GM12878 (cell line): ENCODE measurements around the gene ZNF385D. TPM values are rescaled to one million over a fixed set of nuclear protein-coding genes. Genes with fewer than 3 reads are reported as not detected.

Experiments
- ATAC-seq: fragments of 200-7000 bp; cut with Tn5 transposase; 3 replicates; pipeline ENCODE4 v1.9.1; 2020; ENCODE audit warnings: mild to moderate bottlenecking, moderate library complexity
- BruUV-seq: library from RNA; stranded (reverse); fragments of 400-500 nt; replicated peaks from 2 replicates; lab custom pipeline; 2021; lab: Mats Ljungman, UMichigan
- CTCF ChIA-PET: fragments of 300-600 bp; sonication (Branson Sonifier 250); formaldehyde crosslinking; extraction: SDS; loops from one replicate; lab custom pipeline; 2021; ENCODE audit warnings: inconsistent platforms; lab: Yijun Ruan, JAX
- POLR2A ChIA-PET: fragments of 350-600 bp; formaldehyde crosslinking; extraction: SDS; loops from one replicate; lab custom pipeline; 2021; ENCODE audit warnings: inconsistent platforms; lab: Charles Lee
- RAD21 ChIA-PET: fragments of 300-600 bp; sonication (Branson Sonifier 250); formaldehyde crosslinking; loops from one replicate; lab custom pipeline; 2023; ENCODE audit warnings: antibody characterized with exemption; ENCODE audit not compliant: unreplicated experiment; lab: Charles Lee
- SMC1A ChIA-PET: fragments of 300-600 bp; sonication (Branson Sonifier 250); formaldehyde crosslinking; loops from one replicate; lab custom pipeline; 2023; ENCODE audit not compliant: unreplicated experiment, uncharacterized antibody; lab: Charles Lee
- DNase-seq: peaks from one replicate; pipeline ENCODE4 v3.0.0-alpha.2; 2011; ENCODE audit warnings: low read depth, low spot score
- FAIRE-seq: peaks from 3 replicates; lab custom pipeline; 2011; peaks lifted over from hg19 to GRCh38; lab: Jason Lieb, UNC
- H2AFZ ChIP-seq: 2 replicates; pipeline ENCODE4 v1.6.0; 2011; ENCODE audit warnings: low read depth, low read length, control low read depth; ENCODE audit not compliant: control insufficient read depth
- H3K27ac ChIP-seq: 2 replicates; pipeline ENCODE4 v1.5.1; 2011; ENCODE audit warnings: control low read depth; ENCODE audit not compliant: control insufficient read depth, insufficient read depth
- H3K27me3 ChIP-seq, 2 experiments: replicated peaks in 1 of 2; 2 replicates each; pipeline versions ENCODE4 v1.6.0 to v1.6.1; 2011; ENCODE audit warnings: low read length in 1 of 2; ENCODE audit not compliant: control insufficient read depth in 2 of 2, insufficient read depth in 2 of 2
- H3K36me3 ChIP-seq, 2 experiments: 2 replicates each; pipeline ENCODE4 v1.5.1; 2011; ENCODE audit warnings: low read length in 1 of 2; ENCODE audit not compliant: control insufficient read depth in 2 of 2, insufficient read depth in 2 of 2
- H3K4me1 ChIP-seq: 2 replicates; pipeline ENCODE4 v1.6.1; 2011; ENCODE audit warnings: mild to moderate bottlenecking, low read length, moderate library complexity, mixed read lengths; ENCODE audit not compliant: control insufficient read depth, insufficient read depth
- H3K4me2 ChIP-seq: 2 replicates; pipeline ENCODE4 v1.6.0; 2011; ENCODE audit warnings: control low read depth; ENCODE audit not compliant: control insufficient read depth, insufficient read depth
- H3K4me3 ChIP-seq: fragments of 200-600 bp; sonication (generic); 2 replicates; pipeline ENCODE4 v1.5.1; 2016
- H3K79me2 ChIP-seq: 2 replicates; pipeline ENCODE4 v1.6.0; 2011; ENCODE audit warnings: low read length; ENCODE audit not compliant: control insufficient read depth, insufficient read depth
- H3K9ac ChIP-seq: 2 replicates; pipeline ENCODE4 v1.8.0; 2011; ENCODE audit warnings: low read length, control low read depth, mixed read lengths; ENCODE audit not compliant: control insufficient read depth, insufficient read depth
- H3K9me3 ChIP-seq: replicated peaks from 3 replicates; pipeline ENCODE4 v1.5.1; 2011; ENCODE audit warnings: mild to moderate bottlenecking, low read length; ENCODE audit not compliant: control insufficient read depth, insufficient read depth
- H4K20me1 ChIP-seq: 2 replicates; pipeline ENCODE4 v1.6.0; 2011; ENCODE audit not compliant: control insufficient read depth, insufficient read depth
- BACH1 ChIP-seq: fragments of 450-650 bp; IDR thresholded peaks from 2 replicates; pipeline ENCODE4 v1.6.1; 2017; ENCODE audit warnings: mild to moderate bottlenecking, borderline replicate concordance
- BHLHE40 ChIP-seq, 2 experiments: fragments of 450-650 bp in 1 of 2; IDR thresholded peaks; 2 replicates each; pipeline ENCODE4 v1.6.1; 2011 to 2017; ENCODE audit warnings: low read depth in 2 of 2, borderline replicate concordance in 1 of 2, improper control_type of control experiment in 1 of 2, low read length in 1 of 2, mild to moderate bottlenecking in 1 of 2
- CEBPZ ChIP-seq: fragments of 150-350 bp; IDR thresholded peaks from 2 replicates; pipeline ENCODE4 v1.6.1; 2016; ENCODE audit warnings: low read depth, low read length
- CHD1 ChIP-seq: IDR thresholded peaks from 2 replicates; pipeline ENCODE4 v1.6.1; 2012; ENCODE audit warnings: low read depth, low read length, improper control_type of control experiment
- CTCF ChIP-seq, 3 experiments: IDR thresholded peaks in 2 of 3; conservative IDR thresholded peaks in 1 of 3; 2 replicates each; pipeline ENCODE4 v1.5.1; 2011; ENCODE audit warnings: low read depth in 3 of 3, low read length in 3 of 3, mild to moderate bottlenecking in 3 of 3, control low read depth in 2 of 3, moderate library complexity in 2 of 3, inconsistent platforms in 1 of 3, mixed read lengths in 1 of 3; ENCODE audit not compliant: control insufficient read depth in 2 of 3, insufficient read depth in 1 of 3; ENCODE audit errors: extremely low read depth in 1 of 3
- ETV6 ChIP-seq, 2 experiments: fragments of 450-650 bp in 1 of 2; IDR thresholded peaks in 1 of 2; conservative IDR thresholded peaks in 1 of 2; 2 replicates each; pipeline ENCODE4 v1.6.1; 2014; ENCODE audit warnings: antibody characterized with exemption in 1 of 2, borderline replicate concordance in 1 of 2, low read depth in 1 of 2, mild to moderate bottlenecking in 1 of 2, moderate library complexity in 1 of 2
- PRDM15 ChIP-seq: fragments of 450-650 bp; formaldehyde crosslinking; IDR thresholded peaks from 2 replicates; pipeline ENCODE4 v1.4.0; 2020; ENCODE audit warnings: mild to moderate bottlenecking, moderate library complexity
- RAD21 ChIP-seq: IDR thresholded peaks from 2 replicates; pipeline ENCODE4 v1.6.1; 2011; ENCODE audit warnings: mild to moderate bottlenecking, low read depth, low read length, moderate library complexity; ENCODE audit not compliant: insufficient read depth
- RCOR1 ChIP-seq: conservative IDR thresholded peaks from 2 replicates; pipeline ENCODE4 v1.6.1; 2012; ENCODE audit warnings: low read depth, low read length, improper control_type of control experiment
- STAT1 ChIP-seq: fragments of 450-650 bp; conservative IDR thresholded peaks from 2 replicates; pipeline ENCODE4 v1.6.1; 2014; ENCODE audit warnings: antibody characterized with exemption, mild to moderate bottlenecking
- WGBS: methylation state at CpG from one replicate; pipeline ENCODE4 v1.1.6; 2016; ENCODE audit warnings: low lambda C conversion rate; ENCODE audit not compliant: insufficient replicate concordance, insufficient coverage; ENCODE audit errors: missing lambda C conversion rate; 5-methylcytosine and 5-hydroxymethylcytosine counted together
- in situ Hi-C: fragments of 300-500 bp; cut with MboI; formaldehyde crosslinking; loops from 9 replicates; pipeline ENCODE4 v1.14.3; 2018; ENCODE audit warnings: mixed read lengths
- intact Hi-C: fragments of 100-400 bp; cut with micrococcal nuclease; formaldehyde crosslinking; loops from one replicate; pipeline ENCODE4 v1.14.2; 2022; ENCODE audit not compliant: unreplicated experiment
- polyA plus RNA-seq, 11 experiments: library from polyadenylated mRNA; depleted of rRNA in 4 of 11; unstranded in 6 of 11; stranded (reverse) in 5 of 11; fragments of >200 nt; fragmentation: Nextera tagmentation in 4 of 11; fragmentation: Illumina TruSeq in 1 of 11; extraction: Ambion mirVana in 4 of 11; extraction: Trizol in 1 of 11; gene quantifications; 1 replicate in 1 of 11; 2 replicates in 10 of 11; pipeline versions ENCODE4 v1.2.1 to v1.2.3, GENCODE V29; 2011 to 2016; ENCODE audit warnings: inconsistent platforms in 2 of 11, missing spikeins in 2 of 11, low read depth in 1 of 11
- total RNA-seq, 4 experiments: library from RNA; depleted of rRNA in 3 of 4; stranded (reverse); fragments of >200 nt in 3 of 4; fragmentation: Illumina TruSeq in 1 of 4; extraction: Trizol in 1 of 4; gene quantifications; 2 replicates each; pipeline versions ENCODE4 v1.2.1 to v1.2.3, GENCODE V29; 2013 to 2021

The ZNF385D gene
- total and polyA plus RNA-seq, 10 of the 15 experiments (the other 5 are each of a cell fraction or from before 2014, with no cell fraction given), result 0.01 to 0.62 (median 0.18) TPM; not detected in 5

- TF ChIP-seq RCOR1, result no peak
These were observed 317.3 kb downstream of the ZNF385D start (continued) for GRCh38 chr3:21433751-21434150.

- H4K20me1 ChIP-seq, result no peaks in the 10 kb centered on the region
- intact Hi-C loops, result no loop called here
- no peak overlapping the region for H3K4me3 ChIP-seq
- RAD21 ChIA-PET, result interaction anchor here (1.5 kb wide), 1 partner anchor 16 kb away, joined by 4 read pairs; no protein-coding TSS in a partner anchor
- no TSS peak for BruUV-seq
- no peak overlapping the region for H3K9ac ChIP-seq
- in situ Hi-C loops, result no loop called here
- ATAC-seq (no peak), FAIRE-seq (no peak), DNase-seq (no peak)
- no peak overlapping the region for H2AFZ ChIP-seq
- H3K36me3 ChIP-seq, result no peaks in the 10 kb centered on the region
- H3K27ac ChIP-seq, result no peak overlapping the region
- H3K9me3 ChIP-seq, result no peaks in the 10 kb centered on the region
- H3K4me2 ChIP-seq, result no peak overlapping the region
- CTCF ChIA-PET, result interaction anchor here (1.1 to 1.5 kb wide), 3 partner anchors 9 to 57 kb away, joined by 3 to 6 read pairs (median 6); no protein-coding TSS in a partner anchor
- no peaks in the 10 kb centered on the region for H3K4me1 ChIP-seq
- POLR2A ChIA-PET, result no interaction called here
- no peaks in the 10 kb centered on the region for H3K27me3 ChIP-seq
- SMC1A ChIA-PET, result interaction anchor here (0.9 to 1.5 kb wide), 4 partner anchors 9 to 69 kb away, joined by 3 to 4 read pairs (median 3); no protein-coding TSS in a partner anchor
- WGBS, result 26% methylated on average over 4 of the region's 4 CpGs
- no peaks in the 10 kb centered on the region for H3K79me2 ChIP-seq
- TF ChIP-seq CEBPZ (no peak), PRDM15 (CRISPR knock-in tag) (no peak), BHLHE40 (IDR thresholded peaks at IDR 0.05; ENCODE audit: borderline replicate concordance in 1 of 2, low read depth in 2 of 2, low read length in 1 of 2) (no peak), ETV6 (conservative IDR thresholded peaks at IDR 0.05 in 1 of 2, IDR thresholded peaks at IDR 0.05 in 1 of 2; ENCODE audit: borderline replicate concordance in 1 of 2, low read depth in 1 of 2) (no peak), BACH1 (no peak), CTCF (IDR thresholded peaks at IDR 0.05 in 2 of 3, conservative IDR thresholded peaks at IDR 0.05 in 1 of 3; ENCODE audit: control insufficient read depth in 2 of 3, extremely low read depth in 1 of 3, insufficient read depth in 1 of 3, low read depth in 3 of 3, low read length in 3 of 3) (no peak), STAT1 (no peak), CHD1 (no peak), RAD21 (no peak)
These were observed 324.1 kb downstream of the ZNF385D start for GRCh38 chr3:21426920-21427319.
